WI38 (cell line): ENCODE data around the gene KCTD1.

Experiments
- H3K4me3 ChIP-seq: 2 replicates; pipeline ENCODE4 v1.5.1; 2011; ENCODE audit warnings: low read depth, mild to moderate bottlenecking, control low read depth, low read length
- TF ChIP-seq, protein P1 (sequence below): IDR thresholded peaks from 2 replicates; pipeline ENCODE4 v1.5.1; 2012; ENCODE audit warnings: low read depth, mild to moderate bottlenecking, control low read depth, low read length

KCTD1 gene

GRCh38 chr18:26540043-26540628 lies 8.2 kb downstream of the KCTD1 start:
- H3K4me3 ChIP-seq: no peak overlapping the region
- TF ChIP-seq, protein P1, sequence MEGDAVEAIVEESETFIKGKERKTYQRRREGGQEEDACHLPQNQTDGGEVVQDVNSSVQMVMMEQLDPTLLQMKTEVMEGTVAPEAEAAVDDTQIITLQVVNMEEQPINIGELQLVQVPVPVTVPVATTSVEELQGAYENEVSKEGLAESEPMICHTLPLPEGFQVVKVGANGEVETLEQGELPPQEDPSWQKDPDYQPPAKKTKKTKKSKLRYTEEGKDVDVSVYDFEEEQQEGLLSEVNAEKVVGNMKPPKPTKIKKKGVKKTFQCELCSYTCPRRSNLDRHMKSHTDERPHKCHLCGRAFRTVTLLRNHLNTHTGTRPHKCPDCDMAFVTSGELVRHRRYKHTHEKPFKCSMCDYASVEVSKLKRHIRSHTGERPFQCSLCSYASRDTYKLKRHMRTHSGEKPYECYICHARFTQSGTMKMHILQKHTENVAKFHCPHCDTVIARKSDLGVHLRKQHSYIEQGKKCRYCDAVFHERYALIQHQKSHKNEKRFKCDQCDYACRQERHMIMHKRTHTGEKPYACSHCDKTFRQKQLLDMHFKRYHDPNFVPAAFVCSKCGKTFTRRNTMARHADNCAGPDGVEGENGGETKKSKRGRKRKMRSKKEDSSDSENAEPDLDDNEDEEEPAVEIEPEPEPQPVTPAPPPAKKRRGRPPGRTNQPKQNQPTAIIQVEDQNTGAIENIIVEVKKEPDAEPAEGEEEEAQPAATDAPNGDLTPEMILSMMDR: no peak

GRCh38 chr18:26538524-26538923 lies 9.8 kb downstream of the KCTD1 start:
- no peak overlapping the region for H3K4me3 ChIP-seq
- TF ChIP-seq, protein P1: no peak

DNA sequence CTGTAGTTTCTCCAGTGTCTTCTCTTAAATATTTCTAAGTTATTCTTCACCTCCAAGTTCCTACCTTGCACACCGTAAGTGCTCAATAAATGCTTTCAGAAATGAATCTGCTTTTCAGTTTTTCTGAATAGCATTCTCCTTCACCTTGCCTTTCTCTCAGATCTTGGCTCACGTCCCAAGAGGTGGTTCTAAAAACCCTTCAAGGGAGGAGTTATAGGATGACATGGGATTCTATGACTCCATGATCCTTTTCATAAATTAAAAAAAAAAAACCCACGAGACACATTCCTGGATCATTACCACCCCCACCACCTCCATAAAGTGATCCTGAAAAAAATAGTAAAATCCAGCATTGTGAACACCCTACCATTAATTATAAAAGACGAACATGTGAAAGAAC lies 11.7 kb downstream of the KCTD1 start:
- no peak overlapping the region for H3K4me3 ChIP-seq
- TF ChIP-seq, protein P1: no peak

DNA sequence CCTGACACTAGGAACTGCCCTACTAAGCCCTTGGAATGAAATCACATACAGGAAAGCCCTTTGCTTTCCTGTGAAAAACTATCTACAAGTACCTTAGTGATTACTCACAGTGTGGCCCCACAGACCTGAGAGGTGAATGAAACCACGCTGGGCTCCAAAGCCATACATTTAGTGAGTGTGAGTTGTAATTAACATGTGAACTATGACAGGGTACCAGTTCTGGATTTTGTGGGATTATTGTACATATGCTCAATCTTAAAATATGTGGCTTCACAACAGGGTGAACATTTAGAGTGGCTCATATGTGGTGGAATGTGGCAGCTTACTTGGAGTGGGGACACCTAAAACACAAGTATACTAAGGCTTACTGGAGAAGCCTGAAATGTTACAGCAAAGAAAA lies 12.3 kb downstream of the KCTD1 start:
- H3K4me3 ChIP-seq: no peak overlapping the region
- TF ChIP-seq, protein P1: no peak

GRCh38 chr18:26535630-26536029 lies 12.7 kb downstream of the KCTD1 start:
- TF ChIP-seq, protein P1: no peak
- H3K4me3 ChIP-seq: no peak overlapping the region

DNA sequence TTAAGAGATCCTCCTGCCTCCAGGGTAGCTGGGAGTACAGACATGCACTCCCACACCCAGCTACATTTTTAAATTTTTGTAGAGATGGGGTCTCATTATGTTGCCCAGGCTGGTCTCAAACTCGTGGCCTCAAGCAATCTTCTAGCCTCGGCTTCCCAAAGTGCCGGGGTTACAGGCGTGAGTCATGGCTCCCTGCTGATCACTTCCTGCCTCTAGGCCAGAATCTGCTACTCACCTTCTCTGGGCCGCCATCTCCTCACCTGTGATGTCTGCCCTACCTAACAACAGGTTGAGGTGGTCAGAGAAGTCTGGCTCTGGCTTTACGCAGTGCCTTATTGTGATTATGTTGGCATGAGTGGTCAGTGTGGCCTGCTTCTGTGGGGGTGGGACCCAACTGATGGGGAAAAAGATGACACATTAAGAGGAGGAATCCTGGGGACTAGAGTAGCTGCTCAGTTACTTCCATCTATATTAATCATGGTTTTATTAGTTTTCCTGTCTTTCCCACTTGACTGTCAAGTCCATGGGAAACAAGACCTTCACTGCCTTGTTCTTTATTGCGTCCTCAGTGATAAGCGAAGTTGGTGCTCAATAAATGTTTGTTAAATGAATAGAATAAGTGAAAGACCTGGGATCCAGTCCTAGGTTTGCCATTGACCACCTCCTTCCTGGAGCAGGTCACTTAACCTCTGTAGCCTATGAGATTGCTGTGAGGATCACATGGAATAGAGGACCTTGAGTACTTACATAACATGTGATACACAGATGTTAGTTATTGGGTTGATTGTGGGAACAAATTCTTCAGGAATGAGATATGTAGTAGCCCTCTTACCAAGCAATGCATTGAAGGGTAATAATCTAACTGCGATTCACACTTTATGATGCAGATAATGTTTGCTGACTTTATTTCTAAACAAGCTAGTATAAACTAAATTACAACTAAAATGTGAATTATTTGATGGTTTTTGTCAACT lies 15.7 kb downstream of the KCTD1 start:
- H3K4me3 ChIP-seq: no peak overlapping the region
- TF ChIP-seq, protein P1: no peak

DNA sequence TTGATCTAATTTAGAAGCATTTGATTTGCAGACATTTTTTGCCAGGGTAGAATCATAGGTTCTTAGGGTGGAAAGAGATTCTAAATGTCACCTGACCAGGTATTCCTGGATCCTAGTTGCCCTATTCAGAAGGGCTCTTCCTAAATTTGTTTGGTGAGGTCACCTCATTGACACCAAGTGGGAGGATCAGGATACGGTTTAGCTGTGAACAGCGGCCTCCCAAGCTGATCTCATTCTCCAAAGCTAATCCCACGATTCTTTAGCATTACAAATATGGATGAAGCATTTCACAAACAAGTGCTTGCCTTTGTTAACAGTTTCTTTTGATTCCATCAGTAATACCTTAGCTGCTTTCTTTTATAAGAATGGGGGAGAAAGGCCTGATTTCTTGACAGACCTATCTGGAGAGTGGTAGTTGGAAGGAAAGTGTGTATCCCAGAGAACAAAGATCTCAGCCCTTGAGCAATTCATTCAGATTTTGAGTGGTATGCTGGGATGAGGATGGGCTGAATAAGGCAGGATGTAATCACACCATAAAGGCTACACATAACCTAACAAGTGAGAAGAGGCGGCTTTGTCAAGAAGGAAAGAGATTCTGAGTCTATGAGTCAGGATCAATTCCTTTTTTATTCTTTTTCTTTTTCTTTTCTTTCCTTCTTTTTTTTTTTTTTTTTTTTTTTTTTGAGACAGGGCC lies 16.6 kb downstream of the KCTD1 start:
- TF ChIP-seq, protein P1: no peak

More for the DNA sequence above, 16.6 kb downstream of the KCTD1 start:
- H3K4me3 ChIP-seq: no peak overlapping the region
